T-helper 2 cell treated with Interferon-gamma antibody and Interleukin-4, amounts not matched to agents 5 μg/mL and 100 μg/mL, for 36 hours (primary cell): ENCODE data around the gene GCN1.

Source experiments
- DNase-seq: peaks from one replicate; pipeline ENCODE4 v3.0.0; 2021; ENCODE audit warnings: low spot score
- H3K27ac Mint-ChIP-seq: one replicate; pipeline ENCODE4 v1.8.0; 2021; ENCODE audit warnings: mild to moderate bottlenecking, mixed read lengths
- H3K27me3 Mint-ChIP-seq: one replicate; pipeline ENCODE4 v1.8.0; 2021; ENCODE audit warnings: low read depth, mixed read lengths
- H3K36me3 Mint-ChIP-seq: one replicate; pipeline ENCODE4 v1.8.0; 2021; ENCODE audit warnings: low read depth, mixed read lengths
- H3K4me1 Mint-ChIP-seq: one replicate; pipeline ENCODE4 v1.8.0; 2021; ENCODE audit warnings: low read depth, mixed read lengths
- H3K4me3 Mint-ChIP-seq: one replicate; pipeline ENCODE4 v1.8.0; 2022; ENCODE audit warnings: mild to moderate bottlenecking, moderate library complexity, mixed read lengths
- H3K9me3 Mint-ChIP-seq: one replicate; pipeline ENCODE4 v1.8.0; 2021; ENCODE audit warnings: mixed read lengths

Gene GCN1

DNA sequence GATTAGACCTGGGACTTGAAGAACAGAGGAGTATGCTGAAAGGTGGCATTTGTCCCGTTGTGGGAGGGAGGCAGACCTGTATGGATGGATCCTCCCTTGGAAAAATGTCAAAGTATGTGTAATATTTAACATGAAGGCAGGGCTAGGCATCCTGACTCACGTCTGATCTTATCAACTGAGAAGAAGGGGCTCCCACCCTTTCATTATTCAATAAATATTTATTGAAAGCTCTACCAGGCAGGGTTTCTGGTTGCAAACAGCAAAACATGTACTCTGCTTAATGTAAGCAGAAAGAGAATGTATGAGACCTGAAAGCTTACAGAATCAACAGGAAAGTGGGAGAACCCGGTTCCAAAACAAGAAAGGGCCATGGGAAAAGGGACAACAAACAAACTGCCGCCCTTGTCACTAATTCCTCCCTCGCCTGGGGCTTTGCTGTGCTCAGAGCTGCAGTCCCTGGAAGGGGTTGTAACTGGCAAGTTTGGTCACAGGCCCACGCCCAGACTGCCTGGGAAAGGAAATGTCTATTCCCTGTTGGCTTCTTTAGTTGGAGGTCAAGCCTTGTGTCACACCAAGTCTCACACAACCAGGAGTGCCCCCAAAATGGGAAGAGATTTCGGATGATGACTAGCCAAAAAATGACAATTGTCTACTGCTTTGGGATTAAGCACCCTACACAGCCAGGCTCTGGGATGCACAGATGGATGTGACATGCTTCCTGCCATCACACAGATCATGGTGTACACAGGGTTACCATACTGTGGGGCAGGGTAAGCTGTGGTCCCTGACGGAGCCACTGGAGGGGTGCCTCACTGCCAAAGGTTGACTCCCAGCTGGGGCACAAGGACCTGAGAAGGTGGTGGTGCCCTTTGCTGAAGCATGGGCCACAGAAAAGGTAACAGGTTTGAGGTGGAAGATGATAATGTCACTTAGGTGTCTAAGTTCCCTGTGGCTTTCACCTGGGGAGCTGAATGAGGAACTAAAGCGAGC, 114.8 kb downstream of the GCN1 start:
- Mint-ChIP-seq H3K36me3 (peaks cover 37% of the 10 kb centered on the region), H3K27ac (peak overlapping the region; percentile 62), H3K4me3 (no peak overlapping the region), H3K27me3 (no peaks in the 10 kb centered on the region), H3K4me1 (peaks cover 24% of the 10 kb centered on the region), H3K9me3 (no peaks in the 10 kb centered on the region)
- no peak for DNase-seq

GRCh38 chr12:120078868-120079267, 115.6 kb downstream of the GCN1 start:
- no peak for DNase-seq
- peak overlapping the region; percentile 62 for H3K27ac Mint-ChIP-seq
- H3K27me3 Mint-ChIP-seq = no peaks in the 10 kb centered on the region
- no peaks in the 10 kb centered on the region for H3K9me3 Mint-ChIP-seq
- no peak overlapping the region for H3K4me3 Mint-ChIP-seq
- peaks cover 29% of the 10 kb centered on the region for H3K4me1 Mint-ChIP-seq
- H3K36me3 Mint-ChIP-seq = peaks cover 40% of the 10 kb centered on the region

DNA sequence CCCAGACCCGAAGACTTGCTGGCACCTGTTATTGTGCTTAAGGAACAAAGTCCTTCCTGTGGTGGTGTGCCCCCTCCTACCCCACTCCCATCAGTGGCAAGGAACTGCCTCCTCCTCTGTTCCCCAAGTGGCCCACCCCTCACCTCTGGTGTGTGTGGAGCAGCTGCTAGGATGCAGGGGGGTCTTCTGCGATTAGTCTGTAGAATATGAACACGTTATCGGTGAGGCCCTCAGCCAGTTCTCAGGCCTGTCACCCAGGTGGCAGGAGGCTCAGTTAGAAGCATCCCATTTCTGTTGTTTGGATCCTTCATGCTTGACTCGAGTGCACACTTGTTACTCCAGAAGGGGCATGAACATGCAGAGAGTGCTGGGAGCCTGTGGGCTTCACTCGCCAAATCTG, 117.3 kb downstream of the GCN1 start:
- Mint-ChIP-seq H3K4me1 (peaks cover 31% of the 10 kb centered on the region), H3K9me3 (no peaks in the 10 kb centered on the region), H3K36me3 (peaks cover 42% of the 10 kb centered on the region), H3K4me3 (no peak overlapping the region), H3K27me3 (no peaks in the 10 kb centered on the region), H3K27ac (no peak overlapping the region)
- DNase-seq = no peak
